ENCODE data around the gene RSPO3. TPM values are rescaled to one million over a fixed set of nuclear protein-coding genes. Genes with fewer than 3 reads are reported as not detected.

Gene RSPO3
- total RNA-seq, 1 donor from 2014 or later, result 2.6 TPM

GRCh38 chr6:127202676-127203075 is 84.2 kb downstream of the RSPO3 start:
- H3K79me2 ChIP-seq (ENCODE audit: insufficient read depth, low read length), result no peaks in the 10 kb centered on the region
- Mint-ChIP-seq H3K27ac (ENCODE audit: unreplicated experiment) (no peak overlapping the region), H3K9me3 (ENCODE audit: unreplicated experiment) (no peaks in the 10 kb centered on the region), H3K4me3 (ENCODE audit: unreplicated experiment) (no peak overlapping the region), H3K36me3 (ENCODE audit: low read depth, unreplicated experiment) (no peaks in the 10 kb centered on the region), H3K27me3 (ENCODE audit: low read depth, unreplicated experiment) (no peaks in the 10 kb centered on the region), H3K4me1 (ENCODE audit: low read depth, unreplicated experiment) (peaks cover 17% of the 10 kb centered on the region)
- no peak overlapping the region for H3K27ac ChIP-seq (ENCODE audit: low read depth, low read length)
- no peak overlapping the region for H3K9ac ChIP-seq (ENCODE audit: low read length)
- H3K27me3 ChIP-seq (ENCODE audit: insufficient read depth, low read length), result no peaks in the 10 kb centered on the region
- FAIRE-seq, result peak; percentile 58
- H3K4me1 ChIP-seq (ENCODE audit: insufficient read depth, low read length), result peaks cover 10% of the 10 kb centered on the region
- no peak for TF ChIP-seq EZH2 (IDR thresholded peaks at IDR 0.05; ENCODE audit: insufficient read depth, low read length)
- TF ChIP-seq, protein P1, sequence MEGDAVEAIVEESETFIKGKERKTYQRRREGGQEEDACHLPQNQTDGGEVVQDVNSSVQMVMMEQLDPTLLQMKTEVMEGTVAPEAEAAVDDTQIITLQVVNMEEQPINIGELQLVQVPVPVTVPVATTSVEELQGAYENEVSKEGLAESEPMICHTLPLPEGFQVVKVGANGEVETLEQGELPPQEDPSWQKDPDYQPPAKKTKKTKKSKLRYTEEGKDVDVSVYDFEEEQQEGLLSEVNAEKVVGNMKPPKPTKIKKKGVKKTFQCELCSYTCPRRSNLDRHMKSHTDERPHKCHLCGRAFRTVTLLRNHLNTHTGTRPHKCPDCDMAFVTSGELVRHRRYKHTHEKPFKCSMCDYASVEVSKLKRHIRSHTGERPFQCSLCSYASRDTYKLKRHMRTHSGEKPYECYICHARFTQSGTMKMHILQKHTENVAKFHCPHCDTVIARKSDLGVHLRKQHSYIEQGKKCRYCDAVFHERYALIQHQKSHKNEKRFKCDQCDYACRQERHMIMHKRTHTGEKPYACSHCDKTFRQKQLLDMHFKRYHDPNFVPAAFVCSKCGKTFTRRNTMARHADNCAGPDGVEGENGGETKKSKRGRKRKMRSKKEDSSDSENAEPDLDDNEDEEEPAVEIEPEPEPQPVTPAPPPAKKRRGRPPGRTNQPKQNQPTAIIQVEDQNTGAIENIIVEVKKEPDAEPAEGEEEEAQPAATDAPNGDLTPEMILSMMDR (IDR thresholded peaks at IDR 0.05; ENCODE audit: insufficient read depth, low read depth, low read length), result no peak
- H3K36me3 ChIP-seq (ENCODE audit: insufficient read depth, low read length), result no peaks in the 10 kb centered on the region
- no peak overlapping the region for H3K4me3 ChIP-seq (ENCODE audit: insufficient read depth, low read depth, low read length)
- no peak overlapping the region for H2AFZ ChIP-seq (ENCODE audit: low read depth, low read length)
- H3K9me3 ChIP-seq (ENCODE audit: insufficient read depth, low read depth, low read length), result no peaks in the 10 kb centered on the region
- no peak overlapping the region for H3K4me2 ChIP-seq (ENCODE audit: low read length)
- peak; percentile 45 for DNase-seq (ENCODE audit: low read depth)
- no peaks in the 10 kb centered on the region for H4K20me1 ChIP-seq (ENCODE audit: insufficient read depth, low read length)

GRCh38 chr6:127204281-127204680 is 85.8 kb downstream of the RSPO3 start:
- no peaks in the 10 kb centered on the region for H4K20me1 ChIP-seq (ENCODE audit: insufficient read depth, low read length)
- FAIRE-seq (no peak), DNase-seq (ENCODE audit: low read depth) (no peak)
- H3K27ac ChIP-seq (ENCODE audit: low read depth, low read length), result no peak overlapping the region
- no peak overlapping the region for H2AFZ ChIP-seq (ENCODE audit: low read depth, low read length)
- Mint-ChIP-seq H3K4me3 (ENCODE audit: unreplicated experiment) (no peak overlapping the region), H3K9me3 (ENCODE audit: unreplicated experiment) (no peaks in the 10 kb centered on the region), H3K27ac (ENCODE audit: unreplicated experiment) (no peak overlapping the region), H3K4me1 (ENCODE audit: low read depth, unreplicated experiment) (peaks cover 18% of the 10 kb centered on the region), H3K27me3 (ENCODE audit: low read depth, unreplicated experiment) (no peaks in the 10 kb centered on the region), H3K36me3 (ENCODE audit: low read depth, unreplicated experiment) (no peaks in the 10 kb centered on the region)
- H3K9ac ChIP-seq (ENCODE audit: low read length), result no peak overlapping the region
- no peaks in the 10 kb centered on the region for H3K79me2 ChIP-seq (ENCODE audit: insufficient read depth, low read length)
- H3K36me3 ChIP-seq (ENCODE audit: insufficient read depth, low read length), result no peaks in the 10 kb centered on the region
- H3K4me3 ChIP-seq (ENCODE audit: insufficient read depth, low read depth, low read length), result no peak overlapping the region
- TF ChIP-seq, protein P1 (IDR thresholded peaks at IDR 0.05; ENCODE audit: insufficient read depth, low read depth, low read length), result no peak
- no peak for TF ChIP-seq EZH2 (IDR thresholded peaks at IDR 0.05; ENCODE audit: insufficient read depth, low read length)
- peaks cover 10% of the 10 kb centered on the region for H3K4me1 ChIP-seq (ENCODE audit: insufficient read depth, low read length)
- H3K27me3 ChIP-seq (ENCODE audit: insufficient read depth, low read length), result no peaks in the 10 kb centered on the region
- H3K9me3 ChIP-seq (ENCODE audit: insufficient read depth, low read depth, low read length), result no peaks in the 10 kb centered on the region
- no peak overlapping the region for H3K4me2 ChIP-seq (ENCODE audit: low read length)

GRCh38 chr6:127205036-127205435 is 86.6 kb downstream of the RSPO3 start:
- H3K27ac ChIP-seq (ENCODE audit: low read depth, low read length), result no peak overlapping the region
- no peak for FAIRE-seq
- no peak overlapping the region for H3K9ac ChIP-seq (ENCODE audit: low read length)
- Mint-ChIP-seq H3K4me3 (ENCODE audit: unreplicated experiment) (no peak overlapping the region), H3K9me3 (ENCODE audit: unreplicated experiment) (no peaks in the 10 kb centered on the region), H3K27ac (ENCODE audit: unreplicated experiment) (no peak overlapping the region), H3K36me3 (ENCODE audit: low read depth, unreplicated experiment) (no peaks in the 10 kb centered on the region), H3K27me3 (ENCODE audit: low read depth, unreplicated experiment) (no peaks in the 10 kb centered on the region), H3K4me1 (ENCODE audit: low read depth, unreplicated experiment) (peaks cover 18% of the 10 kb centered on the region)
- no peaks in the 10 kb centered on the region for H3K9me3 ChIP-seq (ENCODE audit: insufficient read depth, low read depth, low read length)
- H3K4me3 ChIP-seq (ENCODE audit: insufficient read depth, low read depth, low read length), result no peak overlapping the region
- H2AFZ ChIP-seq (ENCODE audit: low read depth, low read length), result no peak overlapping the region
- H3K27me3 ChIP-seq (ENCODE audit: insufficient read depth, low read length), result no peaks in the 10 kb centered on the region
- no peak for DNase-seq (ENCODE audit: low read depth)
- H4K20me1 ChIP-seq (ENCODE audit: insufficient read depth, low read length), result no peaks in the 10 kb centered on the region
- peaks cover 10% of the 10 kb centered on the region for H3K4me1 ChIP-seq (ENCODE audit: insufficient read depth, low read length)
- TF ChIP-seq EZH2 (IDR thresholded peaks at IDR 0.05; ENCODE audit: insufficient read depth, low read length), result no peak
- TF ChIP-seq, protein P1 (IDR thresholded peaks at IDR 0.05; ENCODE audit: insufficient read depth, low read depth, low read length), result no peak
- no peaks in the 10 kb centered on the region for H3K79me2 ChIP-seq (ENCODE audit: insufficient read depth, low read length)
- H3K4me2 ChIP-seq (ENCODE audit: low read length), result no peak overlapping the region
- H3K36me3 ChIP-seq (ENCODE audit: insufficient read depth, low read length), result no peaks in the 10 kb centered on the region
